Upper lobe of left lung (tissue), 6 donors: ENCODE data around the gene CBL. TPM values are rescaled to one million over a fixed set of nuclear protein-coding genes. Genes with fewer than 3 reads are reported as not detected.
A peak's percentile ranks its signal among the peaks of the same experiment; 100 is the strongest.
"Not testable (repeated sequence)": the region's sequence is repeated elsewhere in the genome, so short reads cannot be mapped to it uniquely, and the experiment has no call there.

Experiments
- ATAC-seq, 2 donors: fragments of 200-7000 bp; cut with Tn5 transposase; one replicate each; pipeline ENCODE4 v1.9.1; 2022; ENCODE audit warnings: mild to moderate bottlenecking in 2 of 2, moderate library complexity in 2 of 2; ENCODE audit not compliant: low FRiP score in 2 of 2
- DNase-seq, 2 donors: peaks; one replicate each; pipeline ENCODE4 v3.0.0-alpha.2; 2019 to 2020
- H3K27ac ChIP-seq, 4 donors: fragments of 200-600 bp; sonication (generic); one replicate each; pipeline ENCODE4 v1.5.1; 2016 to 2019
- H3K27me3 ChIP-seq, 4 donors: fragments of 200-600 bp; sonication (generic); one replicate each; pipeline ENCODE4 v1.5.1; 2017 to 2019
- H3K36me3 ChIP-seq, 4 donors: fragments of 200-600 bp; sonication (generic); one replicate each; pipeline ENCODE4 v1.5.1; 2016 to 2019
- H3K4me1 ChIP-seq, 4 donors: fragments of 200-600 bp; sonication (generic); one replicate each; pipeline ENCODE4 v1.5.1; 2018 to 2019
- H3K4me3 ChIP-seq, 4 donors: fragments of 200-600 bp; sonication (generic); one replicate each; pipeline ENCODE4 v1.5.1; 2017 to 2019; ENCODE audit warnings: mild to moderate bottlenecking in 2 of 4, moderate library complexity in 1 of 4
- H3K9me3 ChIP-seq, 4 donors: fragments of 200-600 bp; sonication (generic); one replicate each; pipeline ENCODE4 v1.5.1; 2018 to 2019
- CTCF ChIP-seq, 6 experiments: fragments of 450-650 bp in 4 of 6; fragments of 200-600 bp in 2 of 6; sonication (generic) in 2 of 6; IDR thresholded peaks; one replicate each; pipeline ENCODE4 v1.5.1; 2016 to 2019; ENCODE audit warnings: antibody characterized with exemption in 6 of 6
- EP300 ChIP-seq, 4 donors: sonication (generic); formaldehyde crosslinking; IDR thresholded peaks; one replicate each; pipeline ENCODE4 v1.5.1; 2017; ENCODE audit warnings: antibody characterized with exemption in 4 of 4, control low read depth in 2 of 4
- POLR2A ChIP-seq, 4 donors: fragments of 450-650 bp; IDR thresholded peaks; one replicate each; pipeline ENCODE4 v1.5.1; 2016 to 2017; ENCODE audit warnings: antibody characterized with exemption in 4 of 4, mild to moderate bottlenecking in 2 of 4
- POLR2AphosphoS5 ChIP-seq, 2 donors: sonication (generic); formaldehyde crosslinking; IDR thresholded peaks; one replicate each; pipeline ENCODE4 v1.5.1; 2017; ENCODE audit warnings: antibody characterized with exemption in 2 of 2
- WGBS, 2 donors: methylation state at CpG; one replicate each; pipeline ENCODE4 v1.1.5; 2017 to 2018; 5-methylcytosine and 5-hydroxymethylcytosine counted together
- total RNA-seq, 6 donors: library from RNA; depleted of rRNA in 4 of 6; stranded (reverse); fragments of >200 nt in 4 of 6; gene quantifications; one replicate each; pipeline versions ENCODE4 v1.1.0 to v1.2.1, GENCODE V29; 2016 to 2021
- donor health status: DM: no; HTN: no; CAD: no; lungs with moderate emphysema.
- donor health status: DM: no; HTN: yes; CAD: no; lungs with severe emphysema.

CBL gene
- total RNA-seq, 6 donors from 2014 or later, result 15.4 to 32.2 (median 18.9) TPM

GRCh38 chr11:119187123-119187892 lies 18.8 kb upstream of the CBL start:
- H3K27ac ChIP-seq, result no peak overlapping the region
- no peak for TF ChIP-seq EP300 (IDR thresholded peaks at IDR 0.05)
- TF ChIP-seq CTCF (IDR thresholded peaks at IDR 0.05), result no peak
- TF ChIP-seq POLR2A (IDR thresholded peaks at IDR 0.05), result no peak
- no peak for TF ChIP-seq POLR2AphosphoS5 (IDR thresholded peaks at IDR 0.05)
- no peaks in the 10 kb centered on the region for H3K4me1 ChIP-seq
- no peak for ATAC-seq
- peaks cover 0 to 12% (median under 1%) of the 10 kb centered on the region in 4 donors for H3K36me3 ChIP-seq
- H3K9me3 ChIP-seq, result no peaks in the 10 kb centered on the region
- H3K27me3 ChIP-seq, result no peaks in the 10 kb centered on the region
- no peak overlapping the region for H3K4me3 ChIP-seq
- WGBS, 2 donors, result 87 to 89% methylated on average over 19 to 20 of the region's 21 CpGs
- peak in 1 of 2 donors; percentile 67 for DNase-seq

GRCh38 chr11:119188067-119188466 lies 18.1 kb upstream of the CBL start:
- H3K27ac ChIP-seq, result no peak overlapping the region

GRCh38 chr11:119188887-119189286 lies 17.3 kb upstream of the CBL start:
- Histone ChIP-seq H3K36me3 (peaks cover 0 to under 1% (median 0%) of the 10 kb centered on the region in 4 donors), H3K9me3 (no peaks in the 10 kb centered on the region), H3K27me3 (no peaks in the 10 kb centered on the region), H3K4me1 (no peaks in the 10 kb centered on the region), H3K27ac (no peak overlapping the region), H3K4me3 (no peak overlapping the region)
- no peak for ATAC-seq
- no peak for TF ChIP-seq EP300 (IDR thresholded peaks at IDR 0.05)
- TF ChIP-seq POLR2AphosphoS5 (IDR thresholded peaks at IDR 0.05), result no peak
- TF ChIP-seq CTCF (IDR thresholded peaks at IDR 0.05), result no peak
- TF ChIP-seq POLR2A (IDR thresholded peaks at IDR 0.05), result no peak
- 85 to 86% methylated on average over 8 of the region's 8 CpGs for WGBS, 2 donors
- no peak for DNase-seq

More at GRCh38 chr11:119188067-119188466, 18.1 kb upstream of the CBL start:
- ATAC-seq (peak in 1 of 2 donors; percentile 36), DNase-seq (no peak)
- H3K36me3 ChIP-seq, result peaks cover 0 to 8% (median 0%) of the 10 kb centered on the region in 4 donors
- WGBS, 2 donors, result 90 to 100% methylated on average over 2 to 10 of the region's 11 CpGs
- no peaks in the 10 kb centered on the region for H3K27me3 ChIP-seq
- no peaks in the 10 kb centered on the region for H3K4me1 ChIP-seq
- no peak overlapping the region for H3K4me3 ChIP-seq
- no peaks in the 10 kb centered on the region for H3K9me3 ChIP-seq
- TF ChIP-seq POLR2AphosphoS5 (IDR thresholded peaks at IDR 0.05) (no peak), CTCF (IDR thresholded peaks at IDR 0.05) (no peak), EP300 (IDR thresholded peaks at IDR 0.05) (no peak), POLR2A (IDR thresholded peaks at IDR 0.05) (no peak)

- no peaks in the 10 kb centered on the region for H3K27me3 ChIP-seq
- H3K4me3 ChIP-seq, result no peak overlapping the region
- no peak for ATAC-seq
- no peak for DNase-seq
- 86 to 97% methylated on average over 3 of the region's 4 CpGs for WGBS, 2 donors
- H3K36me3 ChIP-seq, result no peaks in the 10 kb centered on the region
- TF ChIP-seq POLR2AphosphoS5 (IDR thresholded peaks at IDR 0.05) (no peak), CTCF (IDR thresholded peaks at IDR 0.05) (no peak), POLR2A (IDR thresholded peaks at IDR 0.05) (no peak), EP300 (IDR thresholded peaks at IDR 0.05) (no peak)
- no peaks in the 10 kb centered on the region for H3K9me3 ChIP-seq
- H3K4me1 ChIP-seq, result no peaks in the 10 kb centered on the region
- no peak overlapping the region for H3K27ac ChIP-seq
Measured at GRCh38 chr11:119189393-119189792, 16.7 kb upstream of the CBL start.

- Histone ChIP-seq H3K27ac (no peak overlapping the region), H3K4me3 (no peak overlapping the region), H3K27me3 (no peaks in the 10 kb centered on the region), H3K36me3 (no peaks in the 10 kb centered on the region), H3K4me1 (no peaks in the 10 kb centered on the region), H3K9me3 (no peaks in the 10 kb centered on the region)
- no peak for TF ChIP-seq EP300 (IDR thresholded peaks at IDR 0.05)
- TF ChIP-seq POLR2A (IDR thresholded peaks at IDR 0.05), result no peak
- no peak for TF ChIP-seq CTCF (IDR thresholded peaks at IDR 0.05)
- no peak for TF ChIP-seq POLR2AphosphoS5 (IDR thresholded peaks at IDR 0.05)
- WGBS, 2 donors, result 82 to 83% methylated on average over 9 of the region's 9 CpGs
- ATAC-seq, result no peak
- DNase-seq, result no peak
Measured at GRCh38 chr11:119190531-119190930, 15.6 kb upstream of the CBL start.

- H3K9me3 ChIP-seq, H3K27me3 ChIP-seq, H3K4me1 ChIP-seq, DNase-seq, H3K36me3 ChIP-seq, H3K27ac ChIP-seq, ATAC-seq, H3K4me3 ChIP-seq: not testable (repeated sequence)
- 88 to 90% methylated on average over 14 of the region's 14 CpGs for WGBS, 2 donors
Measured at GRCh38 chr11:119191265-119191664, 14.9 kb upstream of the CBL start.
